ENCODE data around the gene TTLL8. TPM values are rescaled to one million over a fixed set of nuclear protein-coding genes. Genes with fewer than 3 reads are reported as not detected.
A peak's percentile ranks its signal among the peaks of the same experiment; 100 is the strongest.

Gene TTLL8
- total and polyA plus RNA-seq, 2 of the 8 experiments (the other 6 are each of a cell fraction or from before 2014, with no cell fraction given), result not detected

GRCh38 chr22:50045211-50046018 lies 12.7 kb downstream of the TTLL8 start:
- H2BK5ac ChIP-seq (ENCODE audit: low read depth, low read length), result no peak overlapping the region
- H3K36me3 ChIP-seq (ENCODE audit: control insufficient read depth in 2 of 4, insufficient read depth in 4 of 4, low read length in 3 of 4), result no peaks in the 10 kb centered on the region
- no peaks in the 10 kb centered on the region for H3K9me3 ChIP-seq (ENCODE audit: insufficient read depth in 2 of 2, low read depth in 1 of 2, low read length in 1 of 2)
- ChIA-PET CTCF (ENCODE audit: partially characterized antibody) (interaction anchor here (0.8 to 2.5 kb wide), 2 partner anchors 14 to 17 kb away, joined by 3 to 8 read pairs; no protein-coding TSS in a partner anchor), POLR2A (ENCODE audit: partially characterized antibody) (no interaction called here)
- TF ChIP-seq CEBPB (IDR thresholded peaks at IDR 0.05; ENCODE audit: low read depth, low read length), result no peak
- TF ChIP-seq TCF12 (IDR thresholded peaks at IDR 0.05; ENCODE audit: low read depth, low read length), result no peak
- TF ChIP-seq HDAC2 (IDR thresholded peaks at IDR 0.05; ENCODE audit: borderline replicate concordance in 1 of 2, low read depth in 2 of 2, low read length in 2 of 2), result no peak
- TF ChIP-seq KDM5A (IDR thresholded peaks at IDR 0.05; ENCODE audit: low read length), result no peak
- no peak for TF ChIP-seq MAX (IDR thresholded peaks at IDR 0.05)
- no peak for TF ChIP-seq FOSL1 (IDR thresholded peaks at IDR 0.05; ENCODE audit: insufficient read depth, low read depth, low read length)
- TF ChIP-seq TEAD4 (IDR thresholded peaks at IDR 0.05; ENCODE audit: low read depth, low read length), result no peak
- TF ChIP-seq CHD2 (IDR thresholded peaks at IDR 0.05; ENCODE audit: low read length), result no peak
- no peak for TF ChIP-seq RBBP5 (IDR thresholded peaks at IDR 0.05; ENCODE audit: borderline replicate concordance, low read depth, low read length)
- TF ChIP-seq HDAC6 (IDR thresholded peaks at IDR 0.05; ENCODE audit: low read depth, low read length), result no peak
- TF ChIP-seq POU5F1 (IDR thresholded peaks at IDR 0.05; ENCODE audit: low read depth, low read length), result no peak
- H3K4me3 ChIP-seq (ENCODE audit: extremely low read depth in 1 of 4, insufficient read depth in 2 of 4, low read depth in 3 of 4, low read length in 4 of 4), result no peak overlapping the region
- no peak overlapping the region for H4K91ac ChIP-seq (replicated peaks; ENCODE audit: insufficient read length, low read length)
- no peaks in the 10 kb centered on the region for H4K20me1 ChIP-seq (replicated peaks in 1 of 2; ENCODE audit: control insufficient read depth in 1 of 2, insufficient read depth in 2 of 2, low read length in 2 of 2)
- H2AFZ ChIP-seq (ENCODE audit: low read length), result no peak overlapping the region; the same call in 1 of the 2 replicates
- no peak overlapping the region for H2AK5ac ChIP-seq (ENCODE audit: low read depth, low read length)
- no peak overlapping the region for H4K8ac ChIP-seq (ENCODE audit: extremely low read depth, insufficient read depth, low read length)
- H3K4ac ChIP-seq (replicated peaks; ENCODE audit: insufficient read length, low read depth, low read length), result no peak overlapping the region
- H3K4me2 ChIP-seq (ENCODE audit: insufficient read depth in 1 of 2, low read depth in 2 of 2, low read length in 2 of 2), result no peak overlapping the region
- no peak overlapping the region for H3K14ac ChIP-seq (ENCODE audit: insufficient read length)
- no peak overlapping the region for H2BK20ac ChIP-seq (ENCODE audit: low read length)
- no peak overlapping the region for H2BK15ac ChIP-seq (ENCODE audit: low read length)
- no peaks in the 10 kb centered on the region for H3K79me1 ChIP-seq (ENCODE audit: low read depth, low read length)
- H2BK120ac ChIP-seq (replicated peaks; ENCODE audit: low read depth, low read length), result no peak overlapping the region
- H3K9ac ChIP-seq (replicated peaks in 1 of 4; ENCODE audit: extremely low read depth in 1 of 4, low read depth in 3 of 4, low read length in 3 of 4), result no peak overlapping the region
- H2BK12ac ChIP-seq (ENCODE audit: low read depth, low read length), result no peak overlapping the region
- H3K23me2 ChIP-seq (ENCODE audit: low read depth, low read length), result no peaks in the 10 kb centered on the region
- DNase-seq (ENCODE audit: low read depth in 1 of 2, low spot score in 2 of 2), result peak in 1 of 2 experiments; percentile 42
- WGBS, 2 experiments (ENCODE audit: extremely low coverage in 1 of 2, insufficient coverage in 1 of 2, insufficient read length in 1 of 2, insufficient replicate concordance in 2 of 2, low coverage in 1 of 2, low lambda C conversion rate in 2 of 2, missing lambda C conversion rate in 1 of 2), result 84% methylated on average over 18 of the region's 35 CpGs; no CpG with 5 or more reads in 1 of the 2 experiments
- H3K4me1 ChIP-seq (replicated peaks in 1 of 4; ENCODE audit: control insufficient read depth in 3 of 4, insufficient read depth in 4 of 4, low read length in 3 of 4), result no peaks in the 10 kb centered on the region; a peak in 1 of 7 replicates
- H4K5ac ChIP-seq (ENCODE audit: insufficient read length, low read depth, low read length), result no peak overlapping the region
- no peak overlapping the region for H3K56ac ChIP-seq (replicated peaks; ENCODE audit: insufficient read length, low read depth, low read length)
- no peak overlapping the region for H3K27ac ChIP-seq (ENCODE audit: low read depth, low read length)
- H3K27me3 ChIP-seq (replicated peaks in 1 of 4; ENCODE audit: control insufficient read depth in 3 of 4, extremely low read depth in 1 of 4, insufficient read depth in 3 of 4, low read length in 3 of 4), result no peaks in the 10 kb centered on the region
- no peak overlapping the region for H3K23ac ChIP-seq (ENCODE audit: insufficient read length)
- H3K18ac ChIP-seq (ENCODE audit: extremely low read depth, low read length), result no peak overlapping the region; the same call in 1 of the 2 replicates
- no peaks in the 10 kb centered on the region for H3K79me2 ChIP-seq (ENCODE audit: control insufficient read depth in 1 of 2, insufficient read depth in 2 of 2, low read length in 2 of 2)
- FAIRE-seq, result no peak

All from H1 (cell line).